Fibroblast of mammary gland (primary cell): ENCODE results near the gene MME.

Experiments
- DNase-seq: peaks from one replicate; pipeline ENCODE4 v3.0.0-alpha.2; 2010; ENCODE audit warnings: low read depth
- H3K4me3 ChIP-seq: 2 replicates; pipeline ENCODE4 v1.5.1; 2011; ENCODE audit warnings: low read depth, mild to moderate bottlenecking, low read length, moderate library complexity; ENCODE audit not compliant: control insufficient read depth
- CTCF ChIP-seq: conservative IDR thresholded peaks from 2 replicates; pipeline ENCODE4 v1.5.1; 2011; ENCODE audit warnings: low read depth, low read length, inconsistent platforms; ENCODE audit not compliant: control insufficient read depth, insufficient read depth

Gene MME

DNA sequence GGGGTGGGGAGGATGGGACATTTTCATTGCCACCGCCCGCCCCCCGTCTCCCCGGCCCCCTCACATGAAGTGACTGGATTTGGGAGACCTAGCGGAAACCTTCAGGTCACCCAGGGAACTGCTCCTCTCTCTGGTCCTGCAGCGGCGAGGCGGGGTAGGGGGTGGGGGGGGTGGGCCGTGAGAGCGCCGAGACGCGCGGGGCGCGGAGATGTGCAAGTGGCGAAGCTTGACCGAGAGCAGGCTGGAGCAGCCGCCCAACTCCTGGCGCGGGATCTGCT lies 712 bp upstream of the MME start:
- H3K4me3 ChIP-seq: peak overlapping the region; percentile 72
- DNase-seq: peak; percentile 79
- peak; percentile 23 for TF ChIP-seq CTCF

DNA sequence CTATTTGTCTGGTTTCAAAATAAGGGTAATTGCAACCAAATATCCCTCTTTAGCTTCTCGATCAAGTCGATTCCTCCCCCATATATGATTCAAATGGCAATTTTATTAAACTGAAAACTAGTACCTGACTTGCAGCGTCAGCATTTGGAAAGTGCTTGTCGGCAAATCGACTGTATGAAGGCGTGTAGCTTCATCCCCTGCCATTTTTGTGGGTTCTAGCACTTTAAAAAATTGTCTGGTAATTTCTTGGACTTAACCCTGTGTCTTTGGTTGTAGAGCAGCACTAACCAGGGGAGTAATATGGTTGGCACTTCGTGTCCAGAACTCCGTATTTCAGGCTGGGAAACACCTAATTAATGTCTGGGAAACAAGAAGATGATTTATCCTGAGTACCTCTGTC lies 573 bp downstream of the MME start:
- DNase-seq: no peak
- TF ChIP-seq CTCF: no peak
- peak overlapping the region; percentile 72 for H3K4me3 ChIP-seq

DNA sequence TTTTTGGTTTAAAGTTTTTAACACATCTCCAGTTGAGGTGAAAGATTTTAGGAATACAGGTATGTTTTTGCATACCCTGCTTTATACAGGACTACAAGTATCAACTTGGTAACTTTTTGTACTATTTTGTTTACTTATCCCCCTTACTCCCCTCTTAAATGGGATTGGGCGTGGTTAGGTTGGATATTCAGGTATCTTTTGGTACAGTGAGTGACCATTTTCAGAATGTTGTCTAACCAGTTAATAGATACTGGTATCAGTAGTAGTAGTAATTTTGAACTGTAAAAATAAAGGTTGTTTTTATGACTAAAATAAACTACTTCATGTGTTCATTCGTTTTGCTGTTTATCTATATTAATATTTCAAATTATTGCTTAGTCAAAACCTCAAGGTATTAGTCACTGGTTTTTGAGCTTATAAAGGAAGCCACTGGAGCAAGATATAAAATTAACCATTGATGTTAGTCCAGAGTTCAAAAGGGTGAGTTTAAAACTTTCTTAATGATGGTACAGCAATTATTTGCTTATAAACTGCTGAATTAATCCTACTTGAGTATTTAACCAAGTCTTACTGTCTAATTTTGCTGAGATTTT lies 3.3 kb downstream of the MME start:
- peak overlapping the region; percentile 12 for H3K4me3 ChIP-seq
- no peak for DNase-seq
- TF ChIP-seq CTCF: no peak

DNA sequence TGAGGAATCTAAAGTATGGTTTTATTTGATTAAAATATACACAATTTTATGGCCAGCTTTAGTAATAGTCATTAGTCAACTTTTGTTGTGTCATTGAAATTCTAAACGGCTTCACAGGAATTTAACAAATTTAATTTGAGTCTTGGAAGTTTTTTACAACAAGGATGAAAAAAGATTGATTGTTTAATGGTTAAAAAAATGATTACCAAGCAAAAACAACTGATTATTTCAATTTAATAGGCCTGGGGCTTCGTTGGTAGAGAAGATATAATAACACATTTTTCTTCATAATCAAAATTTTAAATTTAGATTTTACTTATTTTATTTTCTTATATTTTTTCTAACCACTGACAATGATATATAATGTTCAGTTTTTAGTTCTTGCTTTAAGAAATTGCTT lies 4.4 kb downstream of the MME start:
- TF ChIP-seq CTCF: no peak
- no peak for DNase-seq
- H3K4me3 ChIP-seq: no peak overlapping the region

DNA sequence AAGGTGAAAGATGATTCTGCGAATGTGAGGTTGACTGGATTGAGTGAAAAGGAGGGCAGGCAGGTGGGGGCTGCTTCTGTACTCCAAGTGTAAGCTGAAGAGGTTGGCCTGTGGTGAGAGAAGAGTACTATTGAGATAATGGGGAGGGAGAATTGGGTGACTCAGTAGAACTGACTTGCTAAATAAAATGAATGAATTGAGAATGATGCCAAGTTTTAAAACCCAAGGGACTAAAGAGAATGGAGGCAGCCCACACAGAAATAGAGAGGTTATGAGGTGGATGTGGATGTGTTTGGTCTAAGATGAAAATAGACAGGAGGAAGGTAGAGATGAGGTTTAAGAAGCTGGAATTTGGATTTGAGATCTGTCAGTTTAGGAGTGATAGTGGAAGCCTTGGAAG lies 5.9 kb downstream of the MME start:
- DNase-seq: peak; percentile 79
- no peak for TF ChIP-seq CTCF
- no peak overlapping the region for H3K4me3 ChIP-seq

DNA sequence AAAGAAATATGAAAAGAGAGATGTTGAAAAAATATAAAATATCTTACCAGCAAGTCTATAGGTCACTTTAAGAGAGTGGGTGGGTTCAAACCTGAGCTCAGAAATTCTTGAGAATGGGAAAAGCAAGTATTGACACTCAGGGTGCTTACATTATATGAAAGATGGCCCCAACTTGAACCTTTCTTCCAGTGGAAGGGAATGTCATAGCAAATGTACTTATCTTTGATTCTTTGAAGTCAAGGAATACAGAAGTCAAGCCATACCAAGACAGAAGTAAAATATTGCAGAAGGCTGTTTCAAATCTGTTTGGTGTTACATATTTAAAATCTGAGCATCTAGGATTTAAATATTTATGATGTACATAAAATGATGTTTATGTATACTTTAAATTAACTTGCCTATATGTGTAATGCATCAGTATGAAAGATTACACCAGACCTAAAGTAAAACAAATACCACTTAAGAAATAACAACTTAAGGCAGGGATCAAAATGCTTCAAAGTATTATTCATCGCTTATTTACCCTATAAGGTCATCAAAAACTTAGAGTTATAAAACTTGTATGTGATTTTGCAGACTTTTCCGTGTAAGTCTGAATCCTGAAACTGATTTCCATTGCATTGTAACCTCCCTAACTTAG lies 8.7 kb downstream of the MME start:
- H3K4me3 ChIP-seq: no peak overlapping the region
- no peak for TF ChIP-seq CTCF
- DNase-seq: no peak

DNA sequence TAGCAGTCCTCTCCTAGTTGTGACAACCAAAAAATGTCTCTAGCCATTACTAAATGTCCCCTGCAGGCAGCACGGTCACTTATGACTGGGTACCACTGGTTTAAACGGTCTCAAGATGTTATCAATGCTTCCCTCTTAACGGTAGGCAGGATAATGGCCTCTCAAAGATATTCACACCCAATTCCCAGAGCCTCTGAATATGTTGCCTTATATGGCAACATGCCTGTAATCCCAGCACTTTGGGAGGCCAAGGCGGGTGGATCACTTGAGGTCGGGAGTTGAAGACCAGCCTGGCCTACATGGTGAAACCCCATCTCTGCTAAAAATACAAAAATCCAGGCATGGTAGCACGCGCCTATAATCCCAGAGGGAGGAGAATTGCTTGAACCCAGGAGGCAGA lies 9.4 kb downstream of the MME start:
- no peak for DNase-seq
- no peak for TF ChIP-seq CTCF
- no peak overlapping the region for H3K4me3 ChIP-seq
